ENCODE data around the gene ZNRF2. TPM values are rescaled to one million over a fixed set of nuclear protein-coding genes. Genes with fewer than 3 reads are reported as not detected.

Gene ZNRF2
- total RNA-seq, 1 donor from 2014 or later, result 37.7 TPM

- Mint-ChIP-seq H3K4me1 (no peaks in the 10 kb centered on the region), H3K27ac (no peak overlapping the region), H3K27me3 (ENCODE audit: insufficient read depth, low read depth) (no peaks in the 10 kb centered on the region), H3K9me3 (no peaks in the 10 kb centered on the region), H3K36me3 (peaks cover 5% of the 10 kb centered on the region), H3K4me3 (no peak overlapping the region)
- peaks cover 5% of the 10 kb centered on the region for H3K79me2 ChIP-seq (ENCODE audit: low read depth)
- no peak overlapping the region for H3K4me2 ChIP-seq
- no peak overlapping the region for H3K27ac ChIP-seq
- no peak for DNase-seq (ENCODE audit: low spot score)
- no peak overlapping the region for H3K4me3 ChIP-seq
- H3F3A ChIP-seq (ENCODE audit: low read depth), result peaks cover 16% of the 10 kb centered on the region
- H3K9ac ChIP-seq, result no peak overlapping the region
- peaks cover 17% of the 10 kb centered on the region for H3K4me1 ChIP-seq
- TF ChIP-seq EZH2phosphoT487 (IDR thresholded peaks at IDR 0.05), result no peak
- TF ChIP-seq CTCF (IDR thresholded peaks at IDR 0.05), result no peak
- no peak for TF ChIP-seq EZH2 (IDR thresholded peaks at IDR 0.05)
- H4K20me1 ChIP-seq (ENCODE audit: low read depth), result no peaks in the 10 kb centered on the region
- H2AFZ ChIP-seq (replicated peaks), result no peak overlapping the region
- no peaks in the 10 kb centered on the region for H3K9me3 ChIP-seq (ENCODE audit: low read depth)
- no peaks in the 10 kb centered on the region for H3K27me3 ChIP-seq
- peaks cover 5% of the 10 kb centered on the region for H3K36me3 ChIP-seq
Measured at GRCh38 chr7:30359957-30360356, 75.6 kb downstream of the ZNRF2 start.

- H3K27me3 Mint-ChIP-seq (ENCODE audit: insufficient read depth, low read depth), result no peaks in the 10 kb centered on the region
Measured at GRCh38 chr7:30363778-30364563, 79.6 kb downstream of the ZNRF2 start.

GRCh38 chr7:30364773-30365172, 80.4 kb downstream of the ZNRF2 start:
- Histone ChIP-seq H3K4me1 (peaks cover 9% of the 10 kb centered on the region), H3K9me3 (ENCODE audit: low read depth) (no peaks in the 10 kb centered on the region), H3K27ac (no peak overlapping the region), H3K36me3 (peaks cover 5% of the 10 kb centered on the region), H3K4me3 (no peak overlapping the region), H3F3A (ENCODE audit: low read depth) (peaks cover 16% of the 10 kb centered on the region), H2AFZ (replicated peaks) (no peak overlapping the region), H3K27me3 (no peaks in the 10 kb centered on the region), H4K20me1 (ENCODE audit: low read depth) (no peaks in the 10 kb centered on the region), H3K4me2 (no peak overlapping the region), H3K9ac (no peak overlapping the region), H3K79me2 (ENCODE audit: low read depth) (no peaks in the 10 kb centered on the region)
- Mint-ChIP-seq H3K4me3 (no peak overlapping the region), H3K36me3 (no peaks in the 10 kb centered on the region), H3K4me1 (no peaks in the 10 kb centered on the region), H3K27ac (no peak overlapping the region), H3K9me3 (no peaks in the 10 kb centered on the region), H3K27me3 (ENCODE audit: insufficient read depth, low read depth) (no peaks in the 10 kb centered on the region)
- DNase-seq (ENCODE audit: low spot score), result no peak
- TF ChIP-seq EZH2 (IDR thresholded peaks at IDR 0.05), result no peak
- TF ChIP-seq CTCF (IDR thresholded peaks at IDR 0.05), result no peak
- no peak for TF ChIP-seq EZH2phosphoT487 (IDR thresholded peaks at IDR 0.05)

More at GRCh38 chr7:30363778-30364563, 79.6 kb downstream of the ZNRF2 start:
- Mint-ChIP-seq H3K4me1 (no peaks in the 10 kb centered on the region), H3K9me3 (no peaks in the 10 kb centered on the region), H3K36me3 (no peaks in the 10 kb centered on the region), H3K4me3 (no peak overlapping the region), H3K27ac (no peak overlapping the region)
- no peak overlapping the region for H3K4me3 ChIP-seq
- no peak overlapping the region for H3K9ac ChIP-seq
- DNase-seq (ENCODE audit: low spot score), result peak; percentile 57
- peaks cover 16% of the 10 kb centered on the region for H3F3A ChIP-seq (ENCODE audit: low read depth)
- no peak for TF ChIP-seq EZH2 (IDR thresholded peaks at IDR 0.05)
- no peak for TF ChIP-seq EZH2phosphoT487 (IDR thresholded peaks at IDR 0.05)
- TF ChIP-seq CTCF (IDR thresholded peaks at IDR 0.05), result no peak
- H4K20me1 ChIP-seq (ENCODE audit: low read depth), result no peaks in the 10 kb centered on the region
- H2AFZ ChIP-seq (replicated peaks), result no peak overlapping the region
- no peaks in the 10 kb centered on the region for H3K79me2 ChIP-seq (ENCODE audit: low read depth)
- no peak overlapping the region for H3K4me2 ChIP-seq
- H3K4me1 ChIP-seq, result peaks cover 9% of the 10 kb centered on the region
- no peaks in the 10 kb centered on the region for H3K9me3 ChIP-seq (ENCODE audit: low read depth)
- H3K27ac ChIP-seq, result no peak overlapping the region
- H3K36me3 ChIP-seq, result peaks cover 5% of the 10 kb centered on the region
- no peaks in the 10 kb centered on the region for H3K27me3 ChIP-seq

Measured in neural progenitor cell (in vitro differentiated cells).